Measurements from ENCODE around the gene PPM1G. TPM values are rescaled to one million over a fixed set of nuclear protein-coding genes. Genes with fewer than 3 reads are reported as not detected.

PPM1G gene, protein sequence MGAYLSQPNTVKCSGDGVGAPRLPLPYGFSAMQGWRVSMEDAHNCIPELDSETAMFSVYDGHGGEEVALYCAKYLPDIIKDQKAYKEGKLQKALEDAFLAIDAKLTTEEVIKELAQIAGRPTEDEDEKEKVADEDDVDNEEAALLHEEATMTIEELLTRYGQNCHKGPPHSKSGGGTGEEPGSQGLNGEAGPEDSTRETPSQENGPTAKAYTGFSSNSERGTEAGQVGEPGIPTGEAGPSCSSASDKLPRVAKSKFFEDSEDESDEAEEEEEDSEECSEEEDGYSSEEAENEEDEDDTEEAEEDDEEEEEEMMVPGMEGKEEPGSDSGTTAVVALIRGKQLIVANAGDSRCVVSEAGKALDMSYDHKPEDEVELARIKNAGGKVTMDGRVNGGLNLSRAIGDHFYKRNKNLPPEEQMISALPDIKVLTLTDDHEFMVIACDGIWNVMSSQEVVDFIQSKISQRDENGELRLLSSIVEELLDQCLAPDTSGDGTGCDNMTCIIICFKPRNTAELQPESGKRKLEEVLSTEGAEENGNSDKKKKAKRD
- 100 to 1,000 TPM; 127 to 132 TPM for total RNA-seq

- DNase-seq = peak; percentile 98
- Mint-ChIP-seq H3K27me3 (no peaks in the 10 kb centered on the region), H3K4me1 (ENCODE audit: low read depth) (peaks cover 32% of the 10 kb centered on the region), H3K9me3 (no peaks in the 10 kb centered on the region), H3K36me3 (peaks cover 12% of the 10 kb centered on the region), H3K27ac (peak within 1 kb of the TSS; percentile 87), H3K4me3 (peak within 1 kb of the TSS; percentile 88)
- ChIA-PET CTCF (interaction anchor here (0.8 to 4.9 kb wide), 8 partner anchors 20 to 328 kb away, joined by 3 to 46 read pairs (median 4); partner anchors contain the start of genes NRBP1 and ZNF513), POLR2A (interaction anchor here (0.6 to 2.9 kb wide), 13 partner anchors 18 to 274 kb away, joined by 3 to 63 read pairs (median 4); partner anchors contain the start of genes ATRAID, CCDC121, EIF2B4 and GPN1)
- intact Hi-C loops (cut with micrococcal nuclease) = loop anchor here (1.0 to 10.0 kb wide), 7 partner anchors 19 to 275 kb away; partner anchors contain the start of genes EIF2B4, GTF3C2, IFT172 and MPV17
Observed at GRCh38 chr2:27409321-27410073, at the start of gene PPM1G. Gene PPM1G, minus strand, starts transcription at chr2:27409591. Its CDS starts 169 bp downstream, at chr2:27409422.

GRCh38 chr2:27453968-27454367, 44.6 kb upstream of the PPM1G start:
- H3K4me3 Mint-ChIP-seq = no peak overlapping the region
- ChIA-PET POLR2A (no interaction called here), CTCF (no interaction called here)
- DNase-seq = no peak
- H3K9me3 Mint-ChIP-seq = no peaks in the 10 kb centered on the region
- peaks cover 4% of the 10 kb centered on the region for H3K4me1 Mint-ChIP-seq (ENCODE audit: low read depth)
- H3K36me3 Mint-ChIP-seq = peaks cover 4% of the 10 kb centered on the region
- H3K27me3 Mint-ChIP-seq = no peaks in the 10 kb centered on the region
- intact Hi-C loops (cut with micrococcal nuclease) = no loop called here
- no peak overlapping the region for H3K27ac Mint-ChIP-seq

DNA sequence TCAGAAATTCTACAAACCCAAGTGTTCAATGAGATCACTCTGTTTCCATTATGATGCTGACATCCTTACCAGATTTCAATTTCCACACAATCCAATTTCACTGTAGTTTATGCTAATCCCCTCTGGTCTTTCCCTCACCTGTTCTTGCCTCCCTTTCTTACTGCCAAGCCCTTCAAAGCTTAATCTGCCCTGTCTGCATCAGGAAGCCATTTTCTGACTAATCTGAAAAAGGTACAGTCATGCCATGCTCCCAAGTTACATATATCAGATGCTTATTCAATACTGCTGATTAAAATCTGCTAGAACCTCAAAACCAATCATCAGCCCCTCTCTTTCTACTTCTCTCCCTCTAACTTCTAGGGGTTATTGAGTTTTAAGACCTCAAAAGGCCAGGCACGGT, 41.7 kb upstream of the PPM1G start:
- H3K36me3 Mint-ChIP-seq = peaks cover 4% of the 10 kb centered on the region
- H3K4me1 Mint-ChIP-seq (ENCODE audit: low read depth) = peaks cover 4% of the 10 kb centered on the region
- no peak overlapping the region for H3K27ac Mint-ChIP-seq
- intact Hi-C loops (cut with micrococcal nuclease) = no loop called here
- no peaks in the 10 kb centered on the region for H3K9me3 Mint-ChIP-seq
- H3K27me3 Mint-ChIP-seq = no peaks in the 10 kb centered on the region
- no peak overlapping the region for H3K4me3 Mint-ChIP-seq
- ChIA-PET POLR2A (no interaction called here), CTCF (no interaction called here)
- DNase-seq = no peak

- H3K4me3 Mint-ChIP-seq = no peak overlapping the region
- H3K9me3 Mint-ChIP-seq = no peaks in the 10 kb centered on the region
- H3K4me1 Mint-ChIP-seq (ENCODE audit: low read depth) = peaks cover 4% of the 10 kb centered on the region
- H3K27ac Mint-ChIP-seq = no peak overlapping the region
- ChIA-PET CTCF (interaction anchor here (0.6 to 1.2 kb wide), 2 partner anchors 22 to 37 kb away, joined by 3 read pairs; no protein-coding TSS in a partner anchor), POLR2A (no interaction called here)
- DNase-seq = no peak
- intact Hi-C loops (cut with micrococcal nuclease) = no loop called here
- H3K27me3 Mint-ChIP-seq = no peaks in the 10 kb centered on the region
- H3K36me3 Mint-ChIP-seq = peaks cover 1% of the 10 kb centered on the region
Observed at GRCh38 chr2:27448381-27448780, 39.0 kb upstream of the PPM1G start.

- Mint-ChIP-seq H3K4me1 (ENCODE audit: low read depth) (peaks cover 2% of the 10 kb centered on the region), H3K4me3 (no peak overlapping the region), H3K27ac (no peak overlapping the region), H3K36me3 (peaks cover 16% of the 10 kb centered on the region), H3K9me3 (no peaks in the 10 kb centered on the region), H3K27me3 (no peaks in the 10 kb centered on the region)
- POLR2A ChIA-PET = interaction anchor here (1.0 to 1.1 kb wide), 2 partner anchors 13 to 17 kb away, joined by 3 read pairs; no protein-coding TSS in a partner anchor
- CTCF ChIA-PET = interaction anchor here (1.1 kb wide), 1 partner anchor 16 kb away, joined by 3 read pairs; no protein-coding TSS in a partner anchor
- peak; percentile 27 for DNase-seq
- intact Hi-C loops (cut with micrococcal nuclease) = no loop called here
Observed at GRCh38 chr2:27446057-27446456, 36.7 kb upstream of the PPM1G start.

DNA sequence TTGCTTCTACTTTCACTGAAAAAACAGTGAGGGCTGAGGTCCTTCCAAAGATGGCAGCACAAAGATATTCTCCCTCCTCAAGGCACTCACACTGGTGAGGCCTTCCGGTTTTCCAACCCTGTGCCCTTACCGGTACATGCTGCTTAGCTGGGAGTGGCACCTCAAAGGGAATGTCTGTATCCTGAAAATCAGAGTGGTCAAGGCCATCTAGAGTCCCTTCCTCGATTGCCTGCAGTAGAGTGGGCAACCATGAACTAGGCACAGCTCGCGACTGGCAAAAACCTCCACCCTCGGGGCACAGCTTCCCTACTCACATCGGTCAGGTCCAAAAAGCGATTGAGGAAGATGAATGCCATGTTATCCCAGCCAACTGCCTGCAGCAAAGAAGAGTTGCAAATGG, 36.2 kb upstream of the PPM1G start:
- DNase-seq = no peak
- Mint-ChIP-seq H3K27me3 (no peaks in the 10 kb centered on the region), H3K4me3 (no peak overlapping the region), H3K27ac (no peak overlapping the region), H3K9me3 (no peaks in the 10 kb centered on the region), H3K36me3 (peaks cover 20% of the 10 kb centered on the region), H3K4me1 (ENCODE audit: low read depth) (no peaks in the 10 kb centered on the region)
- CTCF ChIA-PET = interaction anchor here (0.6 to 1.1 kb wide), 2 partner anchors 15 to 166 kb away, joined by 3 read pairs; no protein-coding TSS in a partner anchor
- POLR2A ChIA-PET = interaction anchor here (1.0 to 1.1 kb wide), 2 partner anchors 13 to 16 kb away, joined by 3 read pairs; no protein-coding TSS in a partner anchor
- intact Hi-C loops (cut with micrococcal nuclease) = no loop called here

DNA sequence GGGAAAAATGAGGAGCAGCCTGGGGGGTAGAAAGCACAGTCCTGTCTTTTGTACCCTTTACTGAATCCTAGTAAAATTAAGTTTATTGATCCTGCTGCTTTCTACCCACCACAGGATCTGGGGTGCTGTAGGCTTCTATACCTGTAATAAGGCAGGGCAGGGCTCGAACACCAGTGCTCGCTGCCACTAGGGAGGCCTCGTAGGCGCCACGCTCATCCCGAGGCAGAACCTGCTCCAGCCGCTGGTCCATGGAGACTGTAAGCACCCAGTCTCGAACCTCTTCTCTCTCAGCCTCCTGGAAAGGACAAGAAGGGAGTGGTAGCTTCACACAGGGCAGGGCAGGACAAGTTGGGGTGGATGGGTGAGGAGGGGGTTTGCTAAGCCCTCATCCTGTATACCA, 35.8 kb upstream of the PPM1G start:
- peaks cover 24% of the 10 kb centered on the region for H3K36me3 Mint-ChIP-seq
- H3K27ac Mint-ChIP-seq = no peak overlapping the region
- CTCF ChIA-PET = interaction anchor here (0.6 to 1.1 kb wide), 2 partner anchors 15 to 166 kb away, joined by 3 read pairs; no protein-coding TSS in a partner anchor
- H3K27me3 Mint-ChIP-seq = no peaks in the 10 kb centered on the region
- no peak for DNase-seq
- H3K4me3 Mint-ChIP-seq = no peak overlapping the region
- H3K9me3 Mint-ChIP-seq = no peaks in the 10 kb centered on the region
- POLR2A ChIA-PET = interaction anchor here (1.1 kb wide), 1 partner anchor 16 kb away, joined by 3 read pairs; no protein-coding TSS in a partner anchor
- intact Hi-C loops (cut with micrococcal nuclease) = no loop called here
- no peaks in the 10 kb centered on the region for H3K4me1 Mint-ChIP-seq (ENCODE audit: low read depth)

DNA sequence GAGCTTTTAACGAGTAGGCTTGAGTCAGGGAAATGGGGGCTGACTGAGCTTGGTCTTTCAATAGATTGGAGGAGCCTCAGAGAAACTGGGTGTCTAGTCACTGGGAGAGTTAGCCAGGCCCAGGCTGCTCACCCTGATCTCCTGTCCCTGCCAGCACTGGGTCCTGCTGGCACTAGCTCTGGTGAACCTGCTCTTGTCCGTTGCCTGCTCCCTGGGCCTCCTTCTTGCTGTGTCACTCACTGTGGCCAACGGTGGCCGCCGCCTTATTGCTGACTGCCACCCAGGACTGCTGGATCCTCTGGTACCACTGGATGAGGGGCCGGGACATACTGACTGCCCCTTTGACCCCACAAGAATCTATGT, 33.5 kb upstream of the PPM1G start:
- no peak for DNase-seq
- ChIA-PET POLR2A (no interaction called here), CTCF (no interaction called here)
- Mint-ChIP-seq H3K36me3 (peaks cover 35% of the 10 kb centered on the region), H3K27me3 (no peaks in the 10 kb centered on the region), H3K9me3 (no peaks in the 10 kb centered on the region), H3K4me1 (ENCODE audit: low read depth) (no peaks in the 10 kb centered on the region), H3K27ac (no peak overlapping the region), H3K4me3 (peak overlapping the region; percentile 9)
- intact Hi-C loops (cut with micrococcal nuclease) = no loop called here

DNA sequence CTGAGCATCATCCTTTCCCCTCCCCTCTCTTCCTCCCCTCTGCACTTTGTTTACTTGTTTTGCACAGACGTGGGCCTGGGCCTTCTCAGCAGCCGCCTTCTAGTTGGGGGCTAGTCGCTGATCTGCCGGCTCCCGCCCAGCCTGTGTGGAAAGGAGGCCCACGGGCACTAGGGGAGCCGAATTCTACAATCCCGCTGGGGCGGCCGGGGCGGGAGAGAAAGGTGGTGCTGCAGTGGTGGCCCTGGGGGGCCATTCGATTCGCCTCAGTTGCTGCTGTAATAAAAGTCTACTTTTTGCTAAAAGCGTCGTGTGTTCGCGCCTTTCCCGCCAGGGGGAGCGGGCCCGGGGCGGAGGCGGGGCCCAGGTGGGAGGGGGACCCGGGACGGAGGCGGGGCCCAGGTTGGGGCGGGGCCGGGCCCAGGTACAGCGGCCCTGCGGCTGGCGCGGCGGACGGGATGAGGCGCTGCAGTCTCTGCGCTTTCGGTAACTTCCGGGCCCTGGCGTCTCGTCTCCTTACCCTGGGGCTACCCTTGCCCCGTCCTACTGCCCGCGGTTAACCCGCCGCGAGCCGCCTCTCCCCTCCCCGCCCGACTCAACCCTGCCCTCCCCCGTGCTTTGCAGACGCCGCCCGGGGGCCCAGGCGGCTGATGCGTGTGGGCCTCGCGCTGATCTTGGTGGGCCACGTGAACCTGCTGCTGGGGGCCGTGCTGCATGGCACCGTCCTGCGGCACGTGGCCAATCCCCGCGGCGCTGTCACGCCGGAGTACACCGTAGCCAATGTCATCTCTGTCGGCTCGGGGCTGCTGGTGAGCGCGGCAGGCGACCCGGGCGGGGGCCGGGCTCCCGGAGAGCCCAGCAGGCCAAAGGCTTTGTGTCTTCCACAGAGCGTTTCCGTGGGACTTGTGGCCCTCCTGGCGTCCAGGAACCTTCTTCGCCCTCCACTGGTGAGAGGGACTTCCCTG, 32.8 kb upstream of the PPM1G start, which contains the start of gene KRTCAP3:
Gene KRTCAP3 (plus strand): TSS at position 424 of the 962 bp plus-strand sequence. CDS start 32 bp downstream, at position 456.
- peaks cover 37% of the 10 kb centered on the region for H3K36me3 Mint-ChIP-seq
- peak; percentile 43 for DNase-seq
- ChIA-PET CTCF (no interaction called here), POLR2A (no interaction called here)
- no peaks in the 10 kb centered on the region for H3K4me1 Mint-ChIP-seq (ENCODE audit: low read depth)
- no peaks in the 10 kb centered on the region for H3K9me3 Mint-ChIP-seq
- no peaks in the 10 kb centered on the region for H3K27me3 Mint-ChIP-seq
- no peak within 1 kb of the TSS for H3K27ac Mint-ChIP-seq
- intact Hi-C loops (cut with micrococcal nuclease) = no loop called here
- H3K4me3 Mint-ChIP-seq = peak within 1 kb of the TSS; percentile 9

GRCh38 chr2:27441226-27441926, 32.0 kb upstream of the PPM1G start:
- ChIA-PET POLR2A (no interaction called here), CTCF (no interaction called here)
- Mint-ChIP-seq H3K27ac (no peak overlapping the region), H3K9me3 (no peaks in the 10 kb centered on the region), H3K4me3 (no peak overlapping the region), H3K36me3 (peaks cover 43% of the 10 kb centered on the region), H3K4me1 (ENCODE audit: low read depth) (no peaks in the 10 kb centered on the region), H3K27me3 (no peaks in the 10 kb centered on the region)
- DNase-seq = no peak
- intact Hi-C loops (cut with micrococcal nuclease) = no loop called here

GRCh38 chr2:27435628-27436027, 26.2 kb upstream of the PPM1G start:
- Mint-ChIP-seq H3K4me1 (ENCODE audit: low read depth) (peaks cover 22% of the 10 kb centered on the region), H3K27me3 (no peaks in the 10 kb centered on the region), H3K9me3 (no peaks in the 10 kb centered on the region), H3K36me3 (peaks cover 57% of the 10 kb centered on the region), H3K4me3 (no peak overlapping the region), H3K27ac (no peak overlapping the region)
- POLR2A ChIA-PET = no interaction called here
- CTCF ChIA-PET = no interaction called here
- no peak for DNase-seq
- intact Hi-C loops (cut with micrococcal nuclease) = loop anchor here (10.0 kb wide), 1 partner anchor 221 kb away; the partner anchor contains the start of genes ATRAID, CAD and SLC5A6
